Mesenteric fat pad (tissue), 1 donor: Measurements from ENCODE around the gene CIB2. TPM values are rescaled to one million over a fixed set of nuclear protein-coding genes. Genes with fewer than 3 reads are reported as not detected.

Source experiments
- DNase-seq: peaks from one replicate; pipeline ENCODE4 v3.0.0-alpha.2; 2020; ENCODE audit warnings: low spot score
- total RNA-seq: library from RNA; stranded (reverse); fragmentation: NEBNext Ultra II Directional; extraction: Animal tissue kit (Norgen Biotek cat#: 25700); gene quantifications from one replicate; pipeline ENCODE4 v1.2.1, GENCODE V29; 2021
- donor health status: DM: yes; HTN: yes; CAD: no.

Gene CIB2
- total RNA-seq, 1 donor from 2014 or later, result 5.5 TPM

DNA sequence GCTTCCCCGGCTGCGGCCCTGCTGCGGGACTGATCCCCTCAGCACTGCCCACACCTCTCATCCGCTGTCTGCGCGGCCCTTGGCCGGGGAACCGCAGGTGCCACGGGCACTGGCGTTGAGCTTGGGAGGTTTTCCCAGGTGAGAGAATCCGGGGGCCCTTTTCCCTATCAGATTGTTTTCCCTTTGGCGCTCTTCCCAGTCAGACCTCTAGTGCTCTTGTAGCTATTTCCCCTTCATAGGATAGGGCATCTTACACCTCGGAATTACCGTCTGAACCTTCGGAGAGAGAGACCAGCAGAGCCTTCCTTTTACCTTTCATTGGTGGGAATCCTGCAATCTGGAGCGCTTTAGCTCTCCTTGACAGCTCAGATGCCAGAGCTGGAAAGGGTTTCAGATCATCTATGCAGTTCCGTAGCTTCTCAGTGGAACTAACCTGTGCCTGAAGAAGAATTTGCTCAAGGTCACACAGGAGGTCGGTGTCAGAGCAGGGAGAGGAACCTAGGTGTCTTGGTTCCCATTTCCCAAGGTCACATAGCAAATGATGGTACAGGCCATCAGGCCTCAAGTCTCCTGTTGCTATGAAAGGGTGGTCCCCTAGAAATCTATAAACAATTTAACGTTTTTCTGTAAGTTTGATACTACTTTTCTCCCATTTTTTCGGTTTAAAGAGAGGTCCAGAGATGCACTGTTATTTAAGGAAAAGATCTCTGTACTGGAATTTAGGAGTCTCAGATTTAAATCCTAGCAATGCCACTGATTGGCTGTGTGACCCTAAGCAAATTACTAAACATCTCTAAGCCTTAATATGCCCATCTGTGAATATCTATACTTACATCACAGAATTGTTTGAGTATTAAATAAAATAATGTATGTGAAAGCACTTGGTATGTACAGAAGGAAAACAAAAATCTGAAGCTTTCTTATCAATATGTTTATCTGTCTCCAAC is 18.8 kb upstream of the CIB2 start:
- peak; percentile 1 for DNase-seq

DNA sequence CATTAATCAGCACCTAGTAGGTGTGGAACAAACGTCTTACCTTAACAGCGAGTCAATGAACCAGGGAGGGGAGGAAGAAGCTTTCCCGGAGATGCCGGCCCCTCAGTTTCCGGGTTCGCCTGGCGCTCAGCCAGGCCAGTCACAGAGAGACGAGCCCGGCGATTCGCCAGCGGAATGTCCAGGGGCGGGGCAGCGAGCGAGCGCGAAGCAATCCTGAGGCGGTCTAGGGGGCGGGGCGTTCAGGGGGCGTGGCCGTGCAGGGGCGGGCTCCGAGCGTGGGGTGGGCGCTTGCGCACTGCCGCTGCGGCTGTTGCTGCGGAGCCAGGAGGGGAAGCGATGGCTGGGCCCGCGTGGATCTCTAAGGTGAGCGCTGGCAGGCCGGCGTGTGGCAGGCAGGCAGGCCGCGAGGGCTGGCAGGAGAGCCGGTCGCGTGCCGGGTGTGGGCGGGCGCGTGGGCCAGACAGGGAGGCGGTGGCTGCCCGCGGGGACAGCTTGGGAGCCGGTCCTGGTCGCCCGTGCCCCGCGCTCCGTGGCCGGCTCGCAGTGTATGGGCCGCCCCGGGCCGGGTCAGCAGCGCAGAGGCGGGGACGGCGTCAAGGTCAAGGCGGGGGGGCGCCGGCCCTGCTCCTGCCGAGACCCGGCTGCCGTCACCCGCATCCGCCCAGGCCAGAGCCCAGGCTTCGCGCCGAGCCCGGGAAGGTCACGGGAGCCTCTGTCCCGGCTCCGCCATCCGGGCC is 18.0 kb upstream of the CIB2 start, which contains the start of gene IDH3A:
IDH3A (plus strand) TSS at position 295 of the 737 bp plus-strand sequence; CDS start at position 337, 42 bp downstream.
- DNase-seq, result peak; percentile 100

DNA sequence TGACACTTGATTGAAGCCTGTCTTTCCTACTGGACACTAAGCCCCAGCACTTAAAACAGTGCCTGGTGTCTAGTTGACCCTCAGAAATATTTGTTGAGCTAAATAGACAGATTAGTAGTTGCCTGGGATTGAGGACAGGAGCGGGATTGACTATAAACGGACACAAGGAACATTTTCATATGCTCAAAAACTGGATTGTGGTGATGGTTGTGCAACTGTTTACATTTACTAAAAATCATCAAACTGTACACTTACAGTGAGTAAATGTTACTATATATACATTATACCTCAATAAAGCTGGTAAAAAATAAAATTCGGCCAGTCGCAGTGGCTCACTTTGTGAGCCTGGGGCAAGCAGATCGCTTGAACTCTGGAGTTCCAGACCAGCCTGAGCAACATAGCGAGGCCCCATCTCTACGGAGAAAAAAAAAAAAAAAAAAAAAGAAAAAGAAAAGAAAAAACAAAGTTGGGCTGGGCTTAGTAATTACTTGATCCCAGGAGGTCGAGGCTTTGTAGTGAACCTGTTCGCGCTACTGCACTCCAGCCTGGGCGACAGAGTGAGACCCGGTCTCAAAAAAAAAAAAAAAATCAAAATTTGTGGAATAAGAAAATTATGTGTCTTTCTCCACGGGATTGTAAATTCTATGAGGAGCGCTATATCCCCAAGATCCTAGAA is 17.3 kb upstream of the CIB2 start:
- DNase-seq, result peak; percentile 8

DNA sequence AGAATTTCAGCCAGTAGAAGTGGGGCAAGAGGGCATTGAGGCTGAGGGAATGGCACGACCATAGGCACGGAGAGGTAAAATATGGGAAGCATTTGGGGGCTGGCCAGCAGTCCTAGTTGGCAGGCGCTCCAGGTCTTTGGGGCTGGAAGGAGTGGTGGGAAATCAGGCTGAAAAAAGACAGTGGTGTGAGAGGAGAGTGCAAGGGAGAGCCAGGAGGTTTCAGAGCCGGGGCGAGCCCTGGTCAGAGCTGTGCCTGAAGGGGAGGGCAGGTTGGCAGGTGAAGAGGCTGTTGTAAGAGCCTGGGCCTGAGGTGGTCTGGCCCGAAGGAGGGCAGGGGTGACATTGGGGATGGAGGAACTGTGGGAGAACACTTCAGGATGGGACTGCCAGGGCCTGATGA is 16.3 kb upstream of the CIB2 start:
- DNase-seq, result peak; percentile 18

DNA sequence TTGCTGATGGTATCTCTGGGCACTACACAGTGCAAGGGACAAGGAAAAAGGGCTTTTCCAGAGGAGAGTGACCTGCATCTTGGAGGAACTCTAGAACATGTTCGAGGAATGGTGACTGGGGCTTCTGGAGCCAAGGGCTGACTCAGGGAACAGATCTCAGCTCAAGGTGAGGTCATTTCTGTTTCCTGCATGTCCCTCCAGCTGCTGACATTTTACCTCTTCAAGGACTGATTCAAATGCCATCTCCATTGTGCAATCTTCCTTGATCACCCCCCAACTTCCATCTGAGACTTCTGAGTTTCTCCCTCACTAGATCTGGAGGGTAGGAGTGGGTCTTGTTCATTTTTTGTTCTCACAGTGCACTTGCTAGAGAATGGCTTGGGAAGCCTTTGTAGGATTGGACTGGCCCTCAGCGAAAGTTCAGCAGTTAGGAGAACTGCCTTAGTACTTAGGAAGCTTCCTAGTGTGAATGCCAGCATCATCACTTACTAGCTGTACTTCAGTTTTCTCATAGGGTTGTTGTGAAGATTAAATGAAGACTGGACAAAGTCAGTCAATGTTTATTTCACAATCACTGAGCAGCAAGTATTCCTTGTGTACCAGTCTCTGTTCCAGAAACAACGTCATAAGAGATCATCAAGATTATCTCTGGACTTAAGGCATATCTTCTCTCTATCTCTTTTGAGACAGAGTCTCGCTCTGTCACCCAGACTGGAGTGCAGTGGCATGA is 15.3 kb upstream of the CIB2 start:
- peak; percentile 30 for DNase-seq

DNA sequence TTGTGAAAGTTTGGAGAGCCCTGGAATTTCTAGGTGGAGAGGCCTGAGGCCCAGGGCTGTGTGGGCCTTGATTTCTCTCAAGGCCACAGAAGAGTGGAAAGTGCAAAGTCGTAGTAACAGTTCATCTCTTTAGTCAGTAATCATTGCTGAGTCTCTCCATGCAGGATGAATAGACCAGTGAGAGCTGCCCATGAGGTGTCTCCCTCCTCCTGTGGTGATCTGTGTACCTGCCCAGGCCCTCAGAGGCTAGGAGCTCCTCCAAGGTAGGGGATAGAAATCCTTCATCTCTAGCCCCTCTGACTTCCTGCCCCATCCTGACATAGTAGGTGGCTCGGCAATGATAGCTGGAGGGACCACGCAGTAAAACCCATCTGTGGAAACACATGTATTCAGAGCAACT is 11.1 kb upstream of the CIB2 start:
- DNase-seq, result peak; percentile 57

DNA sequence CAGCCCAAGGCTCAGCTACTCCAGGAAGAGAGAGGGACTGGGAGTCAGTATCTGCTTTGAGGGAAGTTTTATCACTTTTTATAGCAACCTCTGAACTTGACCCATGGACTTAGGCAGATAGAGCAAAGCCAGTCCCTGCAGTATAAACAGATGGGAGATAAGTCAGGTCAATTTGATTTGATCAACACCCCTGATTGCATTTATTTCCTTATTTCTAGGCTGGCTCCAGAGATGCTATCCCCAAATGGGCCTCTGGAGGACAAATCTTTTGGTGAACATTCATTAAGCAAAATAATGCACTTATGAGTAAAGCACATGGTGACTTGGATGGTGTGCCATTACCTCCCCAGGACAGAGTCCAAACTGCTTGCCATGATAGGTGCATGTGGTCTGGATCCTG is 9.0 kb upstream of the CIB2 start:
- DNase-seq, result no peak

DNA sequence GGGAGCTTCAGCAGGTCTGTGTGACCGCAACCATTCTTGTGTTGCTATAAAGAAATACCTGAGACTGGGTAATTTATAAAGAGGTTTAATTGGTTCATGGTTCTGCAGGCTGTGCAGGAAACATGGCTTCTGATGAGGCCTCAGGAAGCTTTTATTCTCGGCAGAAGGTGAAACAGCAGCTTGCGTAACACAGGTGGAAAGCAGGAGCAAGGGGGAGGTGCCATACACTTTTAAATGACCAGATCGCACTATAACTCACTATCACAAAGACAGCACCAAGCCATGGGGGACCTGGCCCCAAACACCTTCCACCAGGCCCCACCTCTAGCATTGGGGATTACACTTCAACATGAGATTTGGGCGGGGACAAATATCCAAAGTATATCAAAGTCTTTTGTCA is 8.3 kb upstream of the CIB2 start:
- DNase-seq, result peak; percentile 8

DNA sequence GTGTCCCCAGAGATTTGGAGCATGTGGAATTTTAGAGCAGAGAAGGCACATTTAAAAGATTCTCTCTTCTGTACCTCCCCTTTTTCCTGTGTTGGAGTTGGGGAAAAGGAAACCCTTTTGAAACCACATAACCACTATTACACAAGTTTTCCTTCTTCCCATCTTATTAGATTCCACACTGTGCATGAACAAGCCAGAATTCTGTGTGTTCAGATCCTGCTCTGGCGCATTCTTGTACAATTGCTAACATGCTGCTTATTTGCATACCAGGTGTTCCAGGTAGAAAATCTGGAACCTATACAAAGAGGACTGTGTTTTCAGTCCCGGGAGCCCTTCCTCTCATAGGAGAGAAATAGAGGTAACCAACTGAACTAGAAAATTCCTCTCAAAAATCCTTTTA is 2.6 kb upstream of the CIB2 start:
- DNase-seq, result no peak

DNA sequence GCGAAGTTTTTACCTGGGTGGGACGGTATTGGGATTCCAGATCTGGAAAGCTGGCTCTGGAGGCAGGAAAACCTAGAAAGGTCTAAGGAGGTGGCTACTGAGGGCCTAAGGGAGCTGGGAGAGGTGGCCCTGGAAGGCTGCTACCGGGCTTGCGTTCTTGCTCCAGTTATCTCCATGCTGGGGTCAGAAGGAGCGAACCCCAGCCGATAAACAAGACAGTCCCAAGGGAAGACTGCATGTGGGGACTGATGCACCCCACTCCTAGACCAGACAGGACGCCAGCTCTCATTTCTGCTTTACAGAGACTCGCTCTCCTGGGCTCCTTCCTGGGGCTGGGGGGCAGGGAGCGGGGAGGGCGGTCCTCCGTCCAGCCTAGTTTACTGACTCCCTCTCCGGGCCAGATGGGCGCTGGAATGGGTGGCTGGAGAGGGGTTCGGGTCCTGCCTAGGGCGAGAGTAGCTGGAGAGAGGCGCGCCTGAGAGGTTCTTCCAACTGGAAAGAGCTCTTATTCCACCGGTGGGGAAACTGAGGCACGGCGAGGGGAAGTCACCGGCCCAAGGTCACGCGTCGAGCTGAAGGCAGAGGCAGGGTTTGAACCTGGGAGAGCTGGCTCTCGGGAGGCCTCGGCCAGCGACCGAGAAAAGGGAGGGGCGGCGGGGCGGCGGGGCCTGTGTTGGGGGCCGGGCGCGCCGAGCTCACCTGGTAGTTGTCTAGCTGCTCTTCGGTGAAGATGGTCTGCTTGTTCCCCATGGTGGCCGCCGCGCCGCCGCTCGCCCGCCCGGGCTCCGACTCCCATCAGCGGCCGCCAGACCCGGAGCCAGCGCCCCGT is 565 bp downstream of the CIB2 start:
- no peak for DNase-seq

DNA sequence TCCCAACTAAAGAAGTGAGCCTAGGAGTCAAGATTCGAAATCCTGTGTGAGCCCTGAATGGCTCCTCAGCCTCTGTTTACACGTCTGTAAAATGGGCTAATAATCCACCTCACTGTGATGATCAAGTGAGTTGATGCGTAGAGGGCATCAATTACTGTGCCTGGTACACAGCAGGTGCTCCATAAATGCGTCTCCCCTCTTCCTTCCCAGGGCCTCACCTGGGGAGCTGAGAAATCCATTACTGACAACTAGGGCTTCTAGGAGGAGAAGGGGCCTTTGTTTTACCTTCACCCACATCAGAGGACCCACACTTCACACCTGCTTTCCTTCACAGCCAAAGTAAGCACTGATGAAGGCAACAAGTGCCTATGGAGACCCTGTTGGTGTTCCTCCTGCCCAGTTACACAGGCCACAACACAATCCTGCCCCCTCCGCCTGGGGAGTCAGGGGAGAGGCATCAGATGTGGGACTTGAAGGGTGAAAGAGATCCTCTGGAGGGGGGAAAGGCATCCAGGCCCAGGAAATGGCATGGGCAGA is 1.4 kb downstream of the CIB2 start:
- DNase-seq, result no peak

DNA sequence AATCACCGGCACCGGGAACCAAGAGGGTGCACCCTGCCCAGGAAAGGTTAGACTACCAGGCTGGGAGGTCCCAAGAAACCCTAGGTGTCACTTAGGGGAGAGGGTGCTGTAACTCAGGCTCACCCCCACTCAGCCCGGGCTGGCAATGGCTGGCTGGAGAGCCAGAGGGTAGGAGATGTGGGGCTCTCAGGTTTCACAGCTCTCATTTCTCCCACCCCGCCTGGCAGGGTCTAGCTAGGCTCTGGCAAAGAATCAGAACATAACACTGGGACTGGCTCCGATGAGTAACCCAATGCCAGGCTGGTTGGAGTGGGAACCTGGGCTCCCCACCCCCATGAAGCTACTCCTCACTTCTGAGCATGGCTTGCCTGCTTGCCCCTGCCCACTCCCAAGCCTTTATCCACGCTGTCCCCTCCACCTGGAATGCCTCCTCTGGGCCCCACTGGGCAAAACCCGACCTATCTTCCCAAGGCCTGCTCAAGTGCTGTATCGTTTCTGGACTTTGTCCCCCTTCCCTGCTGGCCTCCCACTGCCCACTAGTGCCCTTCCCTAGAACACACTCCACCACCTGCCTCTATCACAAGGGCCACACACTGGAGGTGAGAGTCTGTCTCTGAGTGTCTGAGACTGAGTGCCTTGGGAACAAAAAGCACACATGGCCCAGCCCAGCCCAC is 2.0 kb downstream of the CIB2 start:
- no peak for DNase-seq

DNA sequence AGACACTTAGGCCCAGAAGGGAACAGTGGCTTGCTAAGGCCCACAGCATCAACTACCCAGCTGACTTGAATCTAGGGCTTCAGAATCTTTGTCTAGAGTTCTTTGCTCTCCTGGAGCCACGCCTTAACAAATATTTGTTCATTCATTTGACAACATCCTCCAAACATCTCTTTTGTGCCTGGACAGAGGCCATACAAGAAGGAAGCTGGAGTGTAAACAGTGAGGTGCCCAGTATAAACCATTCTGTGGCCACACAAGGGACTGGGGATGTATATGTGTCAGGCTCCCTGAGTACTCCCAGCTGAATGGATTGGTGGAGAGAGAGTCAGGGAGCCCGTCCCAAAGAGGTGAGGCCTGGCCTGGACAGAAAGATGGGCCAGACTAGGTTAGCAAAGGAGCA is 3.4 kb downstream of the CIB2 start:
- DNase-seq, result no peak

DNA sequence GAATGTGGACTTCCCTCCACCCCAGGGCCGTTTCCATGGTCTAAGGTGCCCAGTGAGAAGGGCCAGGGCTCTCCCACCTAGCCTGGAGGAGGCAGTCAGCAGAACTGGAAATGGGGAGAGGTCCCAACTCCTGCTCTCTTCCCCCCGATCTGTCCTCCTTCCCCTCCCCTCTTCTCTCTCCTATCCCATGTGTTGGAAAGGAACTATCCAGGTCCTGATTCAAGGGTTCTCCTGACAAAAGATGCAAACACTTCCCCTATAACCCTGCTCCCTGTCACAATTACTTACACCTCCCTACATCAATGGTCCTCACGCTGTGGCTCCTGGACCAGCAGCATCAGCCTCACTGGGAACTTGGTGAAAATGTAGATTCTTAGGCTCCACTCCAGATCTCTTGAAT is 6.0 kb downstream of the CIB2 start:
- DNase-seq, result no peak

DNA sequence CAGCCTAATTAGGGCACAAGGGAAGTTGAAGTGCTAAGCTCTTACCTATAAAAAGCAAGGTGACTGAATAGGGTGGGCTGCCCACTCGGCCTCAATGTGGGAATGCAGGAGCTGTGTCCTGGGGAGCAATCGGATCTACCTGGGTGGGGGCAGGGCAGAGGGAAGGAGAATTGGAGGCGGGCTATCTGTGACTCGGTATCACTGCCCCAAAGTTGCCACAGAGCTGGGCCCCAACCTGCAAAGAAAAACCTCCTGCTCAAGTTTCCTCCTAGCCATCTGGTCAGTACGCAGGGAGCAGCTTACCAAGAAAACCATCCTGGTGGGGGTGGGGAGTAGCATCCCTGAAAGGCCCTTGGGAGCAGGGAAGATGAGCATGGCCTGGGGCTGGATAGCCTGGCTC is 10.7 kb downstream of the CIB2 start:
- no peak for DNase-seq

DNA sequence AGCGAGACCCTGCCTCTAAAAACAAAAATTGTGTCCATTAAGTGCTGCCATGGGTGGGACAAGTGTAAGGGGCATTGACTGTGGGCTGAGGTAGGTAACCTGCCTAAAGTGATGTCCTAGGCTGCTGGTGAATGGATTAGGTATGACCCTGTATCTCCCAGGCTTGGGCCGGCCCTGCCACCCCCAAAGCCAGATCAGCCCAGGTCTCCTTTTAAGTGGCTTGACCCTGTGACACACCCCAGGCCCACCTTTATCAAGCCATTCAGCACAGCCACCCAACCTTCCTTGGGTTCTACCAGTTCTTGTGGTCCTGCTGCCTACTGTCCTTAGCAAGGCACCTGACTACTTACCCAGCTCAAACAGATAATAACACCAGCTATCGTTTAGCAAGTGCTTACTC is 18.7 kb downstream of the CIB2 start:
- no peak for DNase-seq

DNA sequence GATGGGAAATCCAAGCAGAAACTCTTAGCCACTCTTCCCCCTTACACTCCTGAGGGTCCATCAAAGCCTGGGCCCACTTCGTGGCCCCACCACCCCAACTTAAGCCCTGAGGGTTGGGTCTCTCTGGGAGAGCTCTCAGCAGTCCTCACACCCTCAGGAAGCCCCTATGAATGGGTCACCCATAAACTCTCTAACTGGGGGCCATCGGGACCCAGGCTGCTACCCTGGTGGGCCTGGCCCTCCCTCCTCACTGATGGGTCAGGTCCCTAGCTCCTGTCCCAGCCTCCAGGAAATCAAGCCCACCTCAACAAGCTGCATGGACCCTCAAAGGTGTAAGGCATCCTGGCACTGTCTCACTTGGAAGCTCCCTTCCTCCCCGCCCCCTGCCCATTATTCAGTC is 19.5 kb downstream of the CIB2 start:
- DNase-seq, result no peak

DNA sequence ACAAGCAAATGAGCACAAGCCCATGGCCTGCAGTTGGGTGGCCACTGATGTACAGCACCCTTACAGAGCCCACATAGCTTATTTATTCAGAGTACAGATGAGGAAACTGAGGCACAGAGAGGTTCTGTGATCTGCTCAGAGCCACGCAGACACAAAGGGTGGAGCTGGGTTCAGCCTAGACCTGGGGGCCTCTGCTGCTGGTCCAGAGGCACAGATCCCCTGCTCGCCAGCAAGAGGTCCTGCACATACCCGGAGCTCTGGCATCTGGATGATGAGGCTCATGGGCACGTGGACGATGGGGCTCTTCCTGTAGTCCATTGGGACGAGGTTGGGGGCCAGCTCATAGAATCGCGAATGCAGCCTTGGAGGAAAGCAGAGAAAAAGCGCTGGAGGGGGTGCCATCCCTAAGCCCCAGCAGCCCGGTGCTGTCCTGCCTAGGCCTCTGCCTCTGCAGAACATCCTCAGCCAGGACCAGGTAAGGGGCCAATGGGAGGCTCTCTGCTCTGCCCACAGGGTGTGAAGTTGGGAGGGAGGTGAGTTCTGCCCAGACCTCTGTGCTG is 20.2 kb downstream of the CIB2 start:
- DNase-seq, result no peak

DNA sequence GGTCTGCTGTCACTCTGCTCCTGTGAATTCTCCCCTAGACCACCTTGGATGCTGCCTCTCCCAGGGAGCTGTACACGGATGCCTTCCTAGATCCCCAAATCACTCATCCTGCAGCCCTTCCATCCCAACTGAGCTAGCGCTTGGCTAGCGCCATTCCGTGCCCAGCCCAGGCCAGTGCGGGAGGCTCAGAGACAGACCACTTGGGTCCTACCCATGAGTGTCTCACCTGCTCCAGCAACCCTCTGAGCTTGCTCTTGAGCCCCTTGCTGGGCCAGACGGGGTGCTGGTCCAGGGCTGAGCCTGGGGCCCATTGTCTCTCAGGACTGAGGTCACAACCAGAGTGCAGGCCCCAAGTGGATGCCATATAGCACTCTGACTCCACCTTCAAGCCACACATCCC is 21.1 kb downstream of the CIB2 start:
- DNase-seq, result no peak
